Endothelial cell of umbilical vein (primary cell): ENCODE measurements around the gene PDE1A. TPM values are rescaled to one million over a fixed set of nuclear protein-coding genes. Genes with fewer than 3 reads are reported as not detected.
A peak's percentile ranks its signal among the peaks of the same experiment; 100 is the strongest.

Experiments used
- BruUV-seq: library from RNA; stranded (reverse); fragments of 400-500 nt; replicated peaks from 2 replicates; lab custom pipeline; 2021; lab: Mats Ljungman, UMichigan
- CTCF ChIA-PET: fragments of 300-600, 350-600 bp; sonication (Branson Sonifier 250); formaldehyde crosslinking; loops from one replicate; lab custom pipeline; 2021; ENCODE audit warnings: antibody characterized with exemption, inconsistent platforms; lab: Charles Lee
- POLR2A ChIA-PET: fragments of 300-600, 350-600 bp; sonication (Branson Sonifier 250); formaldehyde crosslinking; loops from one replicate; lab custom pipeline; 2021; ENCODE audit warnings: antibody characterized with exemption, inconsistent platforms; lab: Charles Lee
- DNase-seq: peaks from one replicate; pipeline ENCODE4 v3.0.0-alpha.2; 2011; ENCODE audit warnings: low read depth, low spot score
- FAIRE-seq: peaks from 2 replicates; lab custom pipeline; 2011; peaks lifted over from hg19 to GRCh38; lab: Jason Lieb, UNC
- H2AFZ ChIP-seq: 2 replicates; pipeline ENCODE4 v1.6.0; 2012; ENCODE audit warnings: low read depth, low read length, control low read depth, inconsistent platforms
- H3K27ac ChIP-seq: 2 replicates; pipeline ENCODE4 v1.5.1; 2011; ENCODE audit warnings: low read depth, mild to moderate bottlenecking, control low read depth, low read length, moderate library complexity; ENCODE audit not compliant: insufficient read depth
- H3K27me3 ChIP-seq, 2 experiments: 2 replicates each; pipeline versions ENCODE4 v1.6.0 to v1.6.1; 2011; ENCODE audit warnings: low read length in 2 of 2, mixed read lengths in 1 of 2; ENCODE audit not compliant: control insufficient read depth in 2 of 2, insufficient read depth in 2 of 2
- H3K36me3 ChIP-seq, 2 experiments: 2 replicates in 1 of 2; 3 replicates in 1 of 2; pipeline ENCODE4 v1.5.1; 2011; ENCODE audit warnings: low read length in 2 of 2, mild to moderate bottlenecking in 1 of 2, moderate library complexity in 1 of 2; ENCODE audit not compliant: control insufficient read depth in 2 of 2, insufficient read depth in 2 of 2; ENCODE audit errors: extremely low read depth in 1 of 2
- H3K4me1 ChIP-seq: 3 replicates; pipeline ENCODE4 v1.5.1; 2011; ENCODE audit warnings: mild to moderate bottlenecking, low read length; ENCODE audit not compliant: control insufficient read depth, insufficient read depth; ENCODE audit errors: extremely low read depth
- H3K4me2 ChIP-seq: 2 replicates; pipeline ENCODE4 v1.6.1; 2011; ENCODE audit warnings: low read length, control low read depth, mixed read lengths; ENCODE audit not compliant: insufficient read depth
- H3K4me3 ChIP-seq, 3 experiments: fragments of 200-600 bp in 1 of 3; sonication (generic), shearing (Covaris generic) in 1 of 3; replicated peaks in 1 of 3; 2 replicates each; pipeline ENCODE4 v1.5.1; 2011 to 2016; ENCODE audit warnings: control low read depth in 3 of 3, low read length in 3 of 3, mild to moderate bottlenecking in 2 of 3, inconsistent platforms in 1 of 3, low read depth in 1 of 3, moderate library complexity in 1 of 3; ENCODE audit not compliant: insufficient read depth in 1 of 3
- H3K79me2 ChIP-seq: 2 replicates; pipeline ENCODE4 v1.6.0; 2012; ENCODE audit warnings: low read length, inconsistent platforms; ENCODE audit not compliant: control insufficient read depth, insufficient read depth
- H3K9ac ChIP-seq: replicated peaks from 2 replicates; pipeline ENCODE3; 2011; ENCODE audit warnings: low read length, control low read depth; ENCODE audit not compliant: insufficient read depth; ENCODE audit errors: extremely low read depth
- H3K9me1 ChIP-seq: replicated peaks from 3 replicates; pipeline ENCODE4 v1.6.0; 2011; ENCODE audit warnings: mild to moderate bottlenecking, low read length; ENCODE audit not compliant: control insufficient read depth, insufficient read depth; ENCODE audit errors: extremely low read depth
- H3K9me3 ChIP-seq: replicated peaks from 2 replicates; pipeline ENCODE4 v1.5.1; 2012; ENCODE audit warnings: low read length, inconsistent platforms; ENCODE audit not compliant: control insufficient read depth, insufficient read depth
- H4K20me1 ChIP-seq: replicated peaks from 2 replicates; pipeline ENCODE3; 2011; ENCODE audit warnings: mild to moderate bottlenecking, low read length; ENCODE audit not compliant: control insufficient read depth, insufficient read depth; ENCODE audit errors: extremely low read depth
- CTCF ChIP-seq, 2 donors: IDR thresholded peaks; 1 replicate in 1 of 2; 2 replicates in 1 of 2; pipeline ENCODE4 v1.5.1; 2011; ENCODE audit warnings: low read length in 2 of 2, mild to moderate bottlenecking in 2 of 2, moderate library complexity in 2 of 2, control low read depth in 1 of 2, inconsistent platforms in 1 of 2, low read depth in 1 of 2; ENCODE audit not compliant: insufficient read depth in 1 of 2; ENCODE audit errors: extremely low read depth in 1 of 2
- EZH2 ChIP-seq: IDR thresholded peaks from 2 replicates; pipeline ENCODE4 v1.6.1; 2012; ENCODE audit warnings: borderline replicate concordance, low read depth, mild to moderate bottlenecking, moderate library complexity, low read length, inconsistent platforms; ENCODE audit not compliant: severe bottlenecking
- FOS ChIP-seq: IDR thresholded peaks from 2 replicates; pipeline ENCODE4 v1.6.1; 2011; ENCODE audit warnings: mild to moderate bottlenecking, low read length, moderate library complexity, borderline replicate concordance; ENCODE audit not compliant: insufficient read depth
- GATA2 ChIP-seq: IDR thresholded peaks from 2 replicates; pipeline ENCODE4 v1.7.0; 2011; ENCODE audit warnings: low read depth, mild to moderate bottlenecking, moderate library complexity, mixed read lengths, low read length; ENCODE audit not compliant: insufficient read length, insufficient read depth
- JUN ChIP-seq: IDR thresholded peaks from 2 replicates; pipeline ENCODE4 v1.6.1; 2011; ENCODE audit warnings: borderline replicate concordance, low read depth; ENCODE audit not compliant: insufficient read length, insufficient read depth
- MAX ChIP-seq: IDR thresholded peaks from 2 replicates; pipeline ENCODE4 v1.6.1; 2011; ENCODE audit not compliant: insufficient read depth, insufficient read length
- MYC ChIP-seq: IDR thresholded peaks from one replicate; pipeline ENCODE4 v1.6.1; 2011; ENCODE audit warnings: mild to moderate bottlenecking, low read depth, low read length
- POLR2A ChIP-seq: IDR thresholded peaks from 2 replicates; pipeline ENCODE4 v1.6.1; 2012; ENCODE audit warnings: low read depth, mild to moderate bottlenecking, control low read depth, low read length
- POLR2AphosphoS5 ChIP-seq: IDR thresholded peaks from 2 replicates; pipeline ENCODE4 v1.6.1; 2012; ENCODE audit warnings: low read depth, mild to moderate bottlenecking, control low read depth, low read length, moderate library complexity; ENCODE audit not compliant: insufficient read depth
- dilution Hi-C: fragments of 300-500 bp; cut with MboI; formaldehyde crosslinking; loops from one replicate; pipeline ENCODE4 v1.15.0; 2019; ENCODE audit warnings: low sequenced_read_pairs; ENCODE audit not compliant: extremely low pct_ligation_motif_present
- intact Hi-C: fragments of 100-400 bp; cut with micrococcal nuclease; formaldehyde crosslinking; loops from one replicate; pipeline ENCODE4 v1.10.0; 2022
- polyA plus RNA-seq, 4 experiments: library from polyadenylated mRNA; depleted of rRNA in 3 of 4; stranded (reverse) in 3 of 4; unstranded in 1 of 4; fragments of >200 nt; gene quantifications; 2 replicates each; pipeline versions ENCODE4 v1.2.1 to v1.2.3, GENCODE V29; 2011 to 2012; ENCODE audit warnings: missing spikeins in 1 of 4
- total RNA-seq: library from RNA; stranded (reverse); gene quantifications from 2 replicates; pipeline ENCODE4 v1.2.3, GENCODE V29; 2021

PDE1A gene
- total and polyA plus RNA-seq, 2 donors (not counting 3 experiments of a cell fraction or from before 2014, with no cell fraction given): 0.43 to 0.49 TPM

GRCh38 chr2:182134201-182134600, 292.6 kb downstream of the PDE1A start:
- Histone ChIP-seq H3K9ac (no peak overlapping the region), H4K20me1 (no peaks in the 10 kb centered on the region), H3K9me3 (no peaks in the 10 kb centered on the region), H3K4me1 (peaks cover 29% of the 10 kb centered on the region), H3K36me3 (no peaks in the 10 kb centered on the region), H3K4me2 (peak overlapping the region; percentile 70), H3K79me2 (no peaks in the 10 kb centered on the region), H3K4me3 (no peak overlapping the region), H3K27ac (peak overlapping the region; percentile 83), H2AFZ (peak overlapping the region; percentile 47), H3K27me3 (no peaks in the 10 kb centered on the region), H3K9me1 (no peaks in the 10 kb centered on the region)
- no TSS peak for BruUV-seq
- POLR2A ChIA-PET: no interaction called here
- no peak for TF ChIP-seq MYC
- no peak for TF ChIP-seq GATA2
- TF ChIP-seq POLR2AphosphoS5: no peak
- TF ChIP-seq FOS: no peak
- no peak for FAIRE-seq
- CTCF ChIA-PET: interaction anchor here (0.7 to 2.7 kb wide), 3 partner anchors 11 to 562 kb away, joined by 3 to 18 read pairs (median 4); no protein-coding TSS in a partner anchor
- DNase-seq: no peak
- intact Hi-C loops: loop anchor here (5.0 kb wide), 3 partner anchors 232 to 1062 kb away; partner anchors contain the start of gene ITGA4
- dilution Hi-C loops: no loop called here

GRCh38 chr2:182133195-182133891, 293.5 kb downstream of the PDE1A start:
- Histone ChIP-seq H2AFZ (peak overlapping the region; percentile 55), H3K9me1 (no peaks in the 10 kb centered on the region), H3K9ac (peak overlapping the region; percentile 24), H3K79me2 (no peaks in the 10 kb centered on the region), H3K4me1 (peaks cover 29% of the 10 kb centered on the region), H3K36me3 (no peaks in the 10 kb centered on the region), H3K27me3 (no peaks in the 10 kb centered on the region), H3K4me3 (no peak overlapping the region), H4K20me1 (no peaks in the 10 kb centered on the region), H3K4me2 (peak overlapping the region; percentile 70), H3K27ac (peak overlapping the region; percentile 83), H3K9me3 (no peaks in the 10 kb centered on the region)
- DNase-seq (peak; percentile 62), FAIRE-seq (peak; percentile 83)
- POLR2A ChIA-PET: no interaction called here
- no peak for TF ChIP-seq POLR2A
- peak; percentile 90 for TF ChIP-seq GATA2
- no peak for TF ChIP-seq POLR2AphosphoS5
- peak; percentile 73 for TF ChIP-seq FOS
- no peak for TF ChIP-seq MAX
- TF ChIP-seq EZH2: no peak
- peak; percentile 60 for TF ChIP-seq JUN
- no peak for TF ChIP-seq MYC
- no peak for TF ChIP-seq CTCF (IDR thresholded peaks at IDR 0.05; ENCODE audit: extremely low read depth in 1 of 2, insufficient read depth in 1 of 2, low read depth in 1 of 2, low read length in 2 of 2)
- intact Hi-C loops: loop anchor here (1.0 to 5.0 kb wide), 9 partner anchors 11 to 1061 kb away; partner anchors contain the start of gene ITGA4
- CTCF ChIA-PET: interaction anchor here (0.7 to 2.7 kb wide), 16 partner anchors 12 to 1074 kb away, joined by 3 to 28 read pairs (median 4); no protein-coding TSS in a partner anchor
- TSS peak; percentile 42 for BruUV-seq
- dilution Hi-C loops: no loop called here
